Measurements from ENCODE around the gene FGF12. TPM values are rescaled to one million over a fixed set of nuclear protein-coding genes. Genes with fewer than 3 reads are reported as not detected.

FGF12 gene
- total and polyA plus RNA-seq, 7 donors = 0.25 to 0.87 (median 0.71) TPM

GRCh38 chr3:192155194-192155593, 572.1 kb downstream of the FGF12 start:
- no peak for TF ChIP-seq CTCF (IDR thresholded peaks at IDR 0.05)
- H3K4me3 ChIP-seq = no peak overlapping the region

GRCh38 chr3:192133271-192133670, 594.1 kb downstream of the FGF12 start:
- ATAC-seq = no peak
- no peak for TF ChIP-seq CTCF (IDR thresholded peaks at IDR 0.05)

More at GRCh38 chr3:192155194-192155593, 572.1 kb downstream of the FGF12 start:
- Histone ChIP-seq H3K36me3 (ENCODE audit: insufficient read depth in 1 of 2, low read depth in 1 of 2) (no peaks in the 10 kb centered on the region), H3K27me3 (ENCODE audit: insufficient read depth in 3 of 3, low read length in 2 of 3) (no peaks in the 10 kb centered on the region), H3K27ac (no peak overlapping the region), H3K9me3 (no peaks in the 10 kb centered on the region), H3K4me1 (no peaks in the 10 kb centered on the region)
- ATAC-seq (no peak), DNase-seq (no peak)
- 30 to 39% (median 35%) methylated on average over 7 to 9 of the region's 9 CpGs for WGBS, 3 donors
- intact Hi-C loops (cut with DNase I) = no loop called here

DNA sequence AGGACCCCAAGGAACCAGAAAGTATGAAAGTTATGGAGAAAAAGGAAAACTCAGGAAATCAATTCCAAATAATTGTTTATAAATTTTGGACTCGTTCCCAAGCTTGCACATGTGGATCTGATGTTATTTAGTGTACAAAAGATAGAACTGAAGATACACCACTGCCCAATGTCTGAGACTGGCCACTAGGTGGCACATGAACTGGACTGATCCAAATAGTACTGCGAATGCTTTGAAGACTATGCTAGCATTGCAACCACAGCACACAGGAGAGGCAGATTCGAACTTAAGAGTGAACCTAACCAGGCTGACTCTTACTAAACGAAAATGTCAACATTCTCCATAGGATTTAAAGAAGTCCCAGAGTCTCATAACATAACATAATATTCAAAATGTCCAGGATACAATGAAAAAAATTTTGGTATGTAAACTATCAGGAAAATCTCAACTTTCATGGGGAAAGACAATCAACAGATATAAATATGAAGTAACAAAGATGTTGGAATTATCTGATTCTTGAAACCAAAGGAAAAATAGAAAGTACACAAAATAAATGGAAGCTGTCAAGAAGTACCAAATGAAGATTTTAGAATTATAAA, 596.7 kb downstream of the FGF12 start:
- intact Hi-C loops (cut with DNase I) = loop anchor here in 1 of 2 donors (1.0 kb wide), 1 partner anchor 314 kb away; no protein-coding TSS in a partner anchor
- H3K36me3 ChIP-seq (ENCODE audit: insufficient read depth in 1 of 2, low read depth in 1 of 2) = no peaks in the 10 kb centered on the region
- H3K9me3 ChIP-seq = no peaks in the 10 kb centered on the region
- no peak overlapping the region for H3K27ac ChIP-seq
- 23 to 35% (median 26%) methylated on average over 4 of the region's 4 CpGs for WGBS, 3 donors
- H3K4me3 ChIP-seq = no peak overlapping the region
- H3K4me1 ChIP-seq = no peaks in the 10 kb centered on the region
- ATAC-seq (peak in 3 of 4 donors; percentile 53 to 73 (median 63)), DNase-seq (peak; percentile 16 to 37)
- no peaks in the 10 kb centered on the region for H3K27me3 ChIP-seq (ENCODE audit: insufficient read depth in 3 of 3, low read length in 2 of 3)
- peak; percentile 67 for TF ChIP-seq CTCF (IDR thresholded peaks at IDR 0.05)

More at GRCh38 chr3:192133271-192133670, 594.1 kb downstream of the FGF12 start:
- 82 to 90% (median 87%) methylated on average over 4 of the region's 4 CpGs for WGBS, 3 donors
- Histone ChIP-seq H3K27ac (no peak overlapping the region), H3K4me3 (no peak overlapping the region), H3K4me1 (no peaks in the 10 kb centered on the region), H3K9me3 (no peaks in the 10 kb centered on the region), H3K27me3 (ENCODE audit: insufficient read depth in 3 of 3, low read length in 2 of 3) (no peaks in the 10 kb centered on the region), H3K36me3 (ENCODE audit: insufficient read depth in 1 of 2, low read depth in 1 of 2) (no peaks in the 10 kb centered on the region)
- intact Hi-C loops (cut with DNase I) = no loop called here
- DNase-seq = no peak

DNA sequence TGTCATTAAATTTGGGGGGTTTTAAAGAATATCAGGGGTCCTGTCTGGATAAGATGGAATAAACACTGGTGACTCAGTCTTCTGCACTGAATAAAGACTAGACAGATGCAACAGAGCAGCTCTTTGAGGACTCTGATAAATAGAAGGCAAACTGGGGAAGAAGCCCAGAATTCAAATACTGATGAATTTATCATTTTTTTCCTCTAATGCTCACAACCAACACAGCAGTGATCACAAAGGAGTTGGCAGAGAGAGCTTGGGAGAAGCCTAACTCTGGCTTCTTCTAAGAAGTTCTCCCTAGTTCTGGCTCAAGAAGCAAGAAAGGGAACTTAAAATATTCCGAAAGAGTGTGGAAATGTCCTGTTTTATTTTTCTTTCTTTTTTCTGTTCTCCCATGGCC, 597.8 kb downstream of the FGF12 start:
- H3K9me3 ChIP-seq = no peaks in the 10 kb centered on the region
- H3K36me3 ChIP-seq (ENCODE audit: insufficient read depth in 1 of 2, low read depth in 1 of 2) = no peaks in the 10 kb centered on the region
- WGBS, 3 donors = 85 to 86% (median 85%) methylated on average over 1 of the region's 1 CpG
- H3K4me1 ChIP-seq = no peaks in the 10 kb centered on the region
- no peak for TF ChIP-seq CTCF (IDR thresholded peaks at IDR 0.05)
- no peak overlapping the region for H3K4me3 ChIP-seq
- no peak for ATAC-seq
- intact Hi-C loops (cut with DNase I) = loop anchor here in 1 of 2 donors (5.0 kb wide), 1 partner anchor 318 kb away; no protein-coding TSS in a partner anchor
- DNase-seq = no peak
- no peak overlapping the region for H3K27ac ChIP-seq
- H3K27me3 ChIP-seq (ENCODE audit: insufficient read depth in 3 of 3, low read length in 2 of 3) = no peaks in the 10 kb centered on the region

DNA sequence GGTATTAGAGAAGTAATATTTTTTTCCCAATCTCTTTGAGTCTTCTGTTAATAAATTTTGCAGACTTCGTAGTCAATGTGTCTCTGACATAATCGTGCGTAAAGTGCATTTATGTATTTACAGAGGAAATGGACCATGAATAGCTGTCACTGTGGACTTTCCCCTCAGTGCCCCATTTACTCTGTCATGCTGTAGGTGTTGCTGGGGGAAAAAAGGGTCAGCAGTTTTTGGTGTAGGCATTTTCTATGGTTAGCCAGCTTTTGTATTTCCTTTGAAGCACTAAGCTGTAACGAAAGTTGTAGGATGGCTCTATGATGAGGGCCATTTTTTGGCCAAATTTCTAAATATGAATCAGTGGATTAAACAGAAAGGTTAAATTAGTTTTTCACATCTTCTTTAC, 598.4 kb downstream of the FGF12 start:
- H3K4me1 ChIP-seq = no peaks in the 10 kb centered on the region
- no peaks in the 10 kb centered on the region for H3K27me3 ChIP-seq (ENCODE audit: insufficient read depth in 3 of 3, low read length in 2 of 3)
- TF ChIP-seq CTCF (IDR thresholded peaks at IDR 0.05) = no peak
- H3K27ac ChIP-seq = no peak overlapping the region
- WGBS, 3 donors = 50 to 60% (median 57%) methylated on average over 4 of the region's 4 CpGs
- no peak overlapping the region for H3K4me3 ChIP-seq
- ATAC-seq = no peak
- no peaks in the 10 kb centered on the region for H3K9me3 ChIP-seq
- no peaks in the 10 kb centered on the region for H3K36me3 ChIP-seq (ENCODE audit: insufficient read depth in 1 of 2, low read depth in 1 of 2)
- DNase-seq = no peak
- intact Hi-C loops (cut with DNase I) = loop anchor here in 1 of 2 donors (5.0 kb wide), 1 partner anchor 318 kb away; no protein-coding TSS in a partner anchor

Measured in psoas muscle (tissue), 8 donors.